GM10847 (cell line): ENCODE results near the gene RALGAPA2.

ENCODE experiments used
- POLR2A ChIP-seq: IDR thresholded peaks from 2 replicates; pipeline ENCODE4 v1.6.1; 2011; ENCODE audit not compliant: insufficient read length; ENCODE audit errors: extremely low read depth

RALGAPA2 gene

DNA sequence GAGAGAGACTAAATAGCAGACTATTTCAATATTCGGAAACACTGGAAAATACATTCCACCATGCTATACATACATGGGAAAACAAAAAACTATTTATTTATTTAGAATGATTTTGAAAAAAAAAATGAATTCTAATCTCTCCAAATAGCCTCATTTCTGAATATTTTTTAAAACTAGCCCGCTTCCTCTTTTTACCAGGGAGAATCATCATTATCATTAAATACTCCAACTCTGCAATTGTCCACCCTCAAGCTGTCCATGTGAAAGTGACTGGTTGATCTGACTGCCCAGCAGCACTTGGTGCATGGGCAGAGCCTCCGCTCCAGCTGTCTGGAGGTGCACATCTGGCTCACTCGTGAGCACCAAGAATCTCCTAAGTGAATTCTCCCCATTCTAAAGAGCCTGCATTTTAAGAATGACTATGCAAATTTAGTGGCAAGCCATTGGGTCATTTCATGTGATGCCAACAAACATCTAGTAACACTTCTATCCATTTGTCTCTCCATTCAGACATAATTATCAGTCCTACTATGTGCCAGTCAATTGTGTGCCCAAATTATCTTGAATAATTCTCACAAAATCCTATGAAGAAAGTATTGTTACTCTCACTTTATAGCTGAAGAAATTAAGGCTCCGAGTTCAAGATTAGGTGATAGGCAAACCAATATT is 279.7 kb downstream of the RALGAPA2 start:
- no peak for TF ChIP-seq POLR2A

DNA sequence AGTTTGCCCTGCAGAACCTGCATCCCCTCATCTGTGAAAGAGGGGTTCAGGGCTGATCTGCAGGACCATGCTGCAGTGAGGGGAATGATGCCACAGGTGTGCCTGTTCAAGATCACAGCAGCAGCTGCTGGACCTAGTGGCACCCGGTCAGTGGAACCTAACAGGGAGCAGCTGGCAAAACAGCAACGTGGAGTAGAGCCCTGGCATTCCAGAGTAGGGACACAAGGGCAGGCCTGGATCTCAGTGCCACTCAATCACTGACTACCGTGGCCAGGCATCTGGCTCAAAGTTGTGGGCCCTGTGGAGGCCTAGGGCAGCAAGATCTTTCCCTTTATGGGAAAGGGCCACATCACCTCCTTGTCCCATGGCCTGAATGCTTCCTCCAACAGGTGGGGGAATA is 282.4 kb downstream of the RALGAPA2 start:
- no peak for TF ChIP-seq POLR2A

DNA sequence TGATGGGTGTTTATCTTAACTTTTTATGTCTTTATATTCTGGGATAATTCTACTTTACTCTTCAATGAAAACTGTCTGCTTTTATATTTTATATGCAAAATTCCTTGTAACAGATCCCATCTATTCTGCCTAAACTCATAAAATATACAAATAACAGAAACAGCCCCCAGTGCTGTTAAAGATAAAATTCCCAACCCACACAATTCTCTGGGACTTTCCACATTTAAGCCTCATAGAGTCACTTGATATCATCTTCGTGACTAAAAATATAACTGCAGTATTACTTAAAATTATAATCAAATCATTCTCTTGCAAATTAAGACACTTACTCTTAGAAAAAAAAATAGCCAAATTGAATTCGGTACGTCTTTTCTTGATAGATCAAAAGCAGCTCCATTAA is 284.4 kb downstream of the RALGAPA2 start:
- TF ChIP-seq POLR2A: no peak

DNA sequence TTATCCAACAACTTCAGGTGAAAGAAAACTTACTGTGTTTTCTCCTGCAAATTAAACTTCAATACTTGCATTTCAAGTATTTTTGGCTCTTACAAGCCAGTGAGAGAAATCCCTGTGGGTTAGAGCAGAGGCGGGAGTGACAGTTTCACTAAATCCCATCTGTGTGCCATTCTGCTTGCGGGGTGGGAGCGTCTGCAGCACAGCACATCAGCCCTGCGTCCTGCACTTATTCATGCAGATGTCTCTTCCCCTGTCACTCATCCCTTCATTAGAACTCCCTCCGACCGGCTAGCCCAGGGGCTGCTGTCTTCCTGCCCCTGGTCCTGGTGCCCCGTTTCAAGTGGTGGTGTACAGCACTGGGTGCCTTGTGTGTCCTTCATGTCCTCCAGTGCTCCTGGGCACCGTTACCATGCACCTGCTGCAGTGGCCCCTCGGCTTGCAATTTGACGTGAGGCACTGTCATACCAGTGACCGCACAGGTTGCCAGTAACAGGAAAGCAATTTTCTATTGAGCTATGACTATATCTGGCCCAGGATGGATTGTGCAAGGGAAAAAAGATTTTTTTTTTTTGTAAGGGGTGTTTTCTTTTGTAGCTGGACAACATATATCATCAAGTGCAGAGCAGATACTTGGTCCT is 285.1 kb downstream of the RALGAPA2 start:
- no peak for TF ChIP-seq POLR2A

DNA sequence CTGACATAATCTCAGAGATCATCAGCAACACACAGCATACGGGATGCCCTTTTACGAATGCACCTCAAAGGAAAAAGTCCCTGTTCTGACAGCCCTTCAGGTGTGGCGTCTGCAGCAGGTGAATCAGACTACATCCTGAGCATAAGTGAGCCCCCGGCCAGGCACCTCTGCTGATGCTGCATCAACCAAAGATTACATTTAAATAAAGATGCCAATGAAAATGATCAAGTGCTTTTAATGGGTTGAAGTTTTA is 285.9 kb downstream of the RALGAPA2 start:
- TF ChIP-seq POLR2A: no peak

DNA sequence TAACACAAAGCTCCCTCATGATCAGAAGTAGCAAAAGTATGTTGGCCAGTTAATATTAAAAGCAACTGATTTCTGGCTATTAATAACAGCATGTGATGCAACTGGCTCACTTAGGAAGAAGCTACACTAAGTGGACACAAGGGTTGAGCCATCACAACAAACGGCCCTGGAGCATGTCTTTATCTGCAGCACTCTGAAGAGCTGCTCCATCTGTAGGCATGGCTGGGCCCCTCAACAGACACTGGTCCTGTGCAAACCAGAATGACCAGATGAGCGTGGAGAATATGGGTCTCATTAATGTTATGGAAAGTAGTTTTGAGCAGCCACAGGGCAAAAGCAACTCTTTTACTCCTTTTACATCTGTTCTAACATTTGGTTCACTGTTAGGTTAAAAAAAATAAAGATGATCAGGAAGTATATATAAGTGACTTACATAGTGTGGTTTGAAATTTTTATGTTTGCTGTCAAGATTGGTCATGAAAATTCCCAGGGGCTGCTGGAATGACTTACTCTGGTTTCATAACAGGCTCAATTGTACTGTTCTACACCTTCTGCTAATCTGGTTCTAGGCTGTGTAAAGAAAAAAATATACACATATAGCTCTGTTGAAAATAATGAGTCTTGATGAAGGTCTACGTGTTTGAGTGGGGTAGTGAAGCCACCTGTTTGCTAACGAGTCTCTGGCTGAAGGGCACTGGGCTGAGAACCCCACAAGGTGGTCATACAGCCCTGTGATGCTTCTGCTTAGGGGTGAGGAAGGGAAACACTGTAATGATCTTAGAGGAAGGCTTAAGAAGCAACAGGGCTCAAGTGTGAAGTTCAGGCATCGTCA is 286.4 kb downstream of the RALGAPA2 start:
- TF ChIP-seq POLR2A: no peak

DNA sequence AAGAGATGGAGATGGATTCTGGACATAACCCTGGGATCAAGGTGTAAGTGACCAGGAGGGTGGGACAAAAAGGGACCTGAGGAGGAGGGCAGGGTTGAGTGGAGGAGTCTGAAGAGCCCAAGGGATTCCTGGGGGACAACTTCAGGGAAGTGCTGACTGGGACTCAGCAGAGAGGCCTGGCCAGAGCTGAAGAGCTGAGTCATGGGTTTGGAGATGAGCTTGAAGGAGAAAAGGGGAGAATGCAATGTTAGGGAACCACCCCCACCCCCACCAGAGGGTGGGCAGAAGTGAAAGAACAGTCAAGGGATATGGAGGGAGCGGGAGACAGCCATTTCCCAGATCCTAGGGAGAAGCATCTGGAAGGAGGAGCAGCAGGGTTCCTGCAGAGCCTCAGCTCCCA is 289.3 kb downstream of the RALGAPA2 start:
- TF ChIP-seq POLR2A: no peak

DNA sequence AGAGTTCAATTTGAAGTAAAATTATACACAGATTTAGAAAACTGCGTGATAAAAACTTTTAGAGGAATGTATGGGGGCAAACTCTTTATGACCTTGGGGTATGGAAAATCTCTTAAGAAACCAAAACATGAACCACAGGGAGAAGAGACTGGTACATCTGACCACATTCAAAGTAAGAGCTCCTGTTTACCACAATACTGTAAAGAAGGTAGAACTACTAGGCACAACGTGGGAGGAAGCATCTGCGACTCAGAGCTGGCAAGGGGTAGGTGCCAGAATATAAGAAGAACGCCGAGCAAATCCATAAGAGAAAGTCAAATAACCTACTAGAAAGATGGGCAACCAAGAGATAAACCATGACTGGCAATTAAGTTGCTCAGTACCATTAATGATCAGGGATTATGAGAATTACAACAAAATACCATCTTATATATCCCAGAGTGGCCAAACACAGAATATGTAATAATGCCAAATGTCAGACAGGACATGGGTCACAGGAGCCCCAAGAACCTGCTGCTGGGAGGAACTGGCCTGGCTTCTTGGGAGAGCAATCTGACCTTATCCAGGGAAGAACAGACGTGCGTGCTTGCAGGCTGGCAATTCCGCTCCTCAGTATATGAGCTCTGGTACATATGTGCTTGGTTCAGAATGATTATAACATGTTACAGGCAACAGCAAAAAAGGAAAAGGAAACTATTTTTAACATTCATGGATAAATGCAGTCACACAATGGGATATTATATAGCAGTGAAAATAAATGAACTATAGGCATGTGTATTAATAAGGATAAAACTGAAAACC is 294.4 kb downstream of the RALGAPA2 start:
- no peak for TF ChIP-seq POLR2A

DNA sequence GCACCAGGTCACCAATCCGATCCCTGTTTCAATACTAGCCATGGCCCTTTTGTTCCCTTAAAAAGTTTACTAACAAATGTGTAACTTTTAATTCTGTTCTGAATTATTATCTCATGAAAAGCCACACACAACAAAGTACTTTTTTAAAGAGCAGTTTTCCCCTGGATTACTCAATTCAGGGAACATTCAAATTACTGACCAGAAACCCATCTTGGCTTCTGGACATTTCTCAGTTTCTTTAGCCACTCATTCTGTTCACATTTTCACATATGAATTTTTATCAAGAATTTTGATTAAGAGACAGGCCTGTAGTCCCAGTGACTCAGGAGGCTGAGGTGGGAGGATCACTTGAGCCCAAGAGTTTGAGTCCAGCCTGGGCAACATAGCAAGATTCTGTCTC is 297.1 kb downstream of the RALGAPA2 start:
- TF ChIP-seq POLR2A: no peak

DNA sequence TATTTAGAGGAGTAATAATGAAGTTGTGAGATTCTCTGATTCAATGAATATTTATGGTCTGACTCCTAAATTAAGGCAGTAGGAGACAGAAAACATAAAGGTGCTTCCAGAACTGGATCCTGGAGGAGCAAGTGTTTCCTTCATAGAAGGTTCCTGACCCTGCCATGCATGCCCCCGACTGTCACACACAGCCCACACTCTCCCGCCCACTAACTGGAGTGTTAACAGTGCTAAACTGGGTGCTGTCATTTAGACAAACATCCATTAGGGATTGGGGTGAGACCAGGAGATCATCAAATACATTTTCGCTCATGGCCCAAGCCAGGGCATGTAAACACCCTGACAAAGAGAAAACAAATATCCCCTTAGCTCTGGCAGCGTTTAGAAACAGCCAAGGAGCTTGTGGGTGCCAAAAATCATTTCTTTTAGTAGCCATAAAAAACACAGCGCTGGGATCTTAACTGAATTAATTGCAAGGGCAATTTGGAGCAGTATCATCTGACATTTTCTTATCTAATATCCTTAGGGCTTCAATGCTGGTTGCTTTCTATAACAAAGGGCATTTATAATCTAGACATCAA is 297.7 kb downstream of the RALGAPA2 start:
- TF ChIP-seq POLR2A: no peak

DNA sequence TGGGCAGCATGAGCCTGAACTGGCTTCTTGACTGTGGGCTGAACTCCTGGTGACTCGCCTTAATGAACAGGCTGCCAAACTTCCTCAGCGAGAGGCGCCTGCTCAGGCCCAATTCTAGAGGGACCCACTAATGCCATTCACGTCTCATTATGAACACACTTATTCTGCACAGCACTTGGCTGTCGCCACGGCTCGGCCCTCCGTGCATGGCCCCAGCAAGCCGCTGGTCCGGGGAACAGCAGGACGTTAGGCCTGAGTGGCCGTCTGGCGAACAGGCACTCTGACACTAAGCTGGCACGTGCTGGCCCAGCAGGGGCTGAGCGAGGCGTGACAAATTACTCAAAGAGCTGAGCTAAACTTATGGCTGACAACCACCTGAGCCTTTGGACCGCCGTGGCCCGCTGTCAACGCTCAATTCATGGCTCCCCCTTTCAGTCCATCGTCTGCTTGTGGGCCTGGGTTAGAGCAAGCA is 298.6 kb downstream of the RALGAPA2 start:
- no peak for TF ChIP-seq POLR2A

DNA sequence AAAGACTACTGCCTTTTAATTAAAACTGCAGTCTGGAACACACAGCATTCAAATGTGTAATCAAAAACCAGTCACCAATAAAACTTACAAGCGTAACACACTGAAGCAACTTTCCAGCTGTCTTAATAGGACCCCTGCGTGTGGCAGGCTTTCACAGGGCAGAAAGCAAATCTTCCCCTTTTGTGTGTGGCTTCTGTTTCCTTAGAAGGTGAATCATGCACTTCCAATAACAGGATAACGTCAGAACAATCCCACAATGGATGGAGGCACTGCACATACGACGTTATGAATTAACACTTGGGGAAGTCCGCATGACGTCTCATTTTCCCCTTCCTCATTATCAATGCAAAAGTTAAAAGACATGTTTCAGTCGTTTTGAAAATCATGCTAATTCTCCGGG is 299.7 kb downstream of the RALGAPA2 start:
- no peak for TF ChIP-seq POLR2A

DNA sequence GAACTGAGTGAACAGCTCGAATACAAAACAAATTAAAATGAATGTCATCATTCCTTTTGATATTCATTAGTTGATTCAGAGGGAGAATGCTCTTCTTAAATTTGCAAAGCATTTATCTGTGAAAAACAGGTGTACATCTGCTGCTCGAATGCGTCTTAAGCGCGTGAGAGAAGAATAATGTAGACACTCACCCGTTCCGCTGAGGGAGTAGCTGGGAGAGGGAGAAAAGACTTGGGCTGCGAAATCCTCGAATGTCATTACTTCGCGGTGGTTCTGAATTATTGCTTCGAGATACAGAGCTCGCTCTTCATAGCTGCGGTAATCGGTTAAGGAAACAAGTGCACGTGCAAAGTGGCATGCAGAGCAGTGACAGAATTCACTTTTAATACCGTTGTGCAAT is 300.6 kb downstream of the RALGAPA2 start:
- no peak for TF ChIP-seq POLR2A

DNA sequence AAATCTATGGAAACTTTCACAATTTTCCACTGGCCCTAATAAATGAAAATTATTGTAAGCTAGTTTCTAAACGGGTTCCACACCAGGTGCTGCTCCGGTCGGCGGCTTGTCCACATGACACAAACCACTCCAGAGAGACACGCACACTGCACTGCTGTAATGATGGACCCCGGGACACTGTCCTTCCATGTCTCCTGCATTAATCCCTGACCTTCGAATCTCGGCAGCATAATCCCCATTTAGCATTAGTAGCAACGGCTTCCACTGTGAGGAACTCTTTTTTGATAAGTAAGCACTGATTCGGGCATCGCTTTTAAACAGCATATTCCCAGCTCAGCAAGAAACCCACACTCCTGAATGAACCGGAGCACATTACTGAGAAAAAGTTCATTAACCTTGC is 301.0 kb downstream of the RALGAPA2 start:
- no peak for TF ChIP-seq POLR2A

DNA sequence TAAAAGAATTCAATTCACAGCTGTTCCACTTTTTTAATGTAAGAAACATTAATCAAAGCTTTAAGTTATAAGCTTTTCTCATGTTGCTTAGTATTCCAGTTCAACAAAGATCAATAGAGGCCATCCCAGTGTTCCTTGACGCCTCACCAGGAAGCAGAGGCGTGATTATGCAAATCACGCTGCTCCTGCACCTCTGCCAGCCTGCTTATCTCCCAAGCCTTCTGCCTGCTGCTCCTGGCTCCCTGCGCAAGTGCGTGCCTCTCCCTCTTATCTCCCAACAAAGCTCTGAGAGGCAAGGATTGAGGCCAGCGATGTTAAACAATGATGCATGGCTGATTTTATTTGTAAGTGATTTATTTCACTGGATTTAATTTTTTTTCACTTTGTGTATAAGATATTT is 301.8 kb downstream of the RALGAPA2 start:
- no peak for TF ChIP-seq POLR2A

DNA sequence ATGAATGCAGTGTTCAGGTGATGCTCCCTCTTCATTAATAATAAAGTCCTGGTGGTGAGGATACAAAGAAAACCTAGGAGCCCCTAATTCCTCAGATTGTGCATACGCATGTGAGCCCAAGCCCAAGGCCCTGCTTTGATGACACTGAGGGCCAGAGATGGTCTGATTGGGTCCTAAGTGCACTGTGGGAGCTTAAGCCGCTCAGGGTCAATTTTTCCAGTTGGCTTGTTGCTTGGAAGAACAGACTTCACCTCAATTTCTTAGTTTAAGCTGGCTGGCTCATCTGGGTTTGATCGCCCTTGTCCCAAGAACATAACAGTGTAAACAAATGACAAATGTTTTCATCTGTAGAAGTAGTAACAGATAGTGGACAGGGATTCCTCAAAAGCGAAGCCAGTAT is 303.1 kb downstream of the RALGAPA2 start:
- no peak for TF ChIP-seq POLR2A
